Measurements from ENCODE around the gene SLC5A5.

The SLC5A5 gene

GRCh38 chr19:17888260-17888659 lies 16.5 kb downstream of the SLC5A5 start:
- no peaks in the 10 kb centered on the region for H3K36me3 ChIP-seq (ENCODE audit: insufficient read depth, low read length)
- H3K79me2 ChIP-seq (ENCODE audit: insufficient read depth, low read length), result no peaks in the 10 kb centered on the region
- no peaks in the 10 kb centered on the region for H4K20me1 ChIP-seq (ENCODE audit: insufficient read depth, low read length, poor library complexity, severe bottlenecking)
- no peaks in the 10 kb centered on the region for H3K9me2 ChIP-seq (replicated peaks; ENCODE audit: low read depth, low read length)
- H3K9me3 ChIP-seq (ENCODE audit: insufficient read depth, low read depth, low read length), result no peaks in the 10 kb centered on the region
- no peak overlapping the region for H2AFZ ChIP-seq (ENCODE audit: low read length)
- H3K4me3 ChIP-seq (ENCODE audit: low read length, poor library complexity, severe bottlenecking), result no peak overlapping the region
- H3F3A ChIP-seq (ENCODE audit: low read depth), result no peaks in the 10 kb centered on the region
- TF ChIP-seq EZH2phosphoT487 (IDR thresholded peaks at IDR 0.05; ENCODE audit: borderline replicate concordance) (no peak), CTCF (conservative IDR thresholded peaks at IDR 0.05; ENCODE audit: low read length) (no peak)
- no peaks in the 10 kb centered on the region for H3K27me3 ChIP-seq (ENCODE audit: insufficient read depth, low read length, poor library complexity, severe bottlenecking)
- H3K9ac ChIP-seq (ENCODE audit: low read depth, low read length, poor library complexity, severe bottlenecking), result no peak overlapping the region
- no peak overlapping the region for H3K4me2 ChIP-seq (ENCODE audit: low read depth, low read length, poor library complexity, severe bottlenecking)
- no peaks in the 10 kb centered on the region for H3K4me1 ChIP-seq (ENCODE audit: insufficient read depth, low read length, poor library complexity, severe bottlenecking)

- no peaks in the 10 kb centered on the region for H4K20me1 ChIP-seq (ENCODE audit: insufficient read depth, low read length, poor library complexity, severe bottlenecking)
- H3K27me3 ChIP-seq (ENCODE audit: insufficient read depth, low read length, poor library complexity, severe bottlenecking), result no peaks in the 10 kb centered on the region
- no peak overlapping the region for H3K4me3 ChIP-seq (ENCODE audit: low read length, poor library complexity, severe bottlenecking)
- H3K4me2 ChIP-seq (ENCODE audit: low read depth, low read length, poor library complexity, severe bottlenecking), result no peak overlapping the region
- no peak overlapping the region for H2AFZ ChIP-seq (ENCODE audit: low read length)
- no peaks in the 10 kb centered on the region for H3K79me2 ChIP-seq (ENCODE audit: insufficient read depth, low read length)
- no peaks in the 10 kb centered on the region for H3K9me2 ChIP-seq (replicated peaks; ENCODE audit: low read depth, low read length)
- no peaks in the 10 kb centered on the region for H3K36me3 ChIP-seq (ENCODE audit: insufficient read depth, low read length)
- TF ChIP-seq CTCF (conservative IDR thresholded peaks at IDR 0.05; ENCODE audit: low read length), result no peak
- no peak for TF ChIP-seq EZH2phosphoT487 (IDR thresholded peaks at IDR 0.05; ENCODE audit: borderline replicate concordance)
- H3K9ac ChIP-seq (ENCODE audit: low read depth, low read length, poor library complexity, severe bottlenecking), result no peak overlapping the region
- no peaks in the 10 kb centered on the region for H3F3A ChIP-seq (ENCODE audit: low read depth)
- no peaks in the 10 kb centered on the region for H3K4me1 ChIP-seq (ENCODE audit: insufficient read depth, low read length, poor library complexity, severe bottlenecking)
- no peaks in the 10 kb centered on the region for H3K9me3 ChIP-seq (ENCODE audit: insufficient read depth, low read depth, low read length)
Measured at GRCh38 chr19:17889609-17890214, 18.0 kb downstream of the SLC5A5 start.

DNA sequence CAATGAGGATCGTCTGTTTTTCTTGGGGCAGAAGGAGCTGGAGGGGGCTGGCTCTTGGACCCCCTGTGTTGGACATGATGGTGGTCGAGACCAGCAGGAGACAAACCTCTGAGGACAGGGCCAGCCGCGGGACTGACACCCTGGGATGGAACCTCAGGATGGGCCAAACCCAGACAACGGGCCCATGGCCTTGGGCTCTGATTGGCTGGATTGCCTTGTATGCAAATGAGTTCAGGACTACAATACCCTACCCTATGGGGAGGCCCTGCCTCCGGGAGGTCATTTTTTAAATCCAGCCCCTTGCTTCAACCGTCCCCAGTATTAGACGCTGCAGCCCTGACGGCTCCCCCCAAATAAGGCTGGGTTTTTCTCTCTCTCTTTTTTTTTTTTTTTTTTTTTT lies 22.0 kb downstream of the SLC5A5 start:
- H3K79me2 ChIP-seq (ENCODE audit: insufficient read depth, low read length), result no peaks in the 10 kb centered on the region
- no peak overlapping the region for H3K4me2 ChIP-seq (ENCODE audit: low read depth, low read length, poor library complexity, severe bottlenecking)
- H3F3A ChIP-seq (ENCODE audit: low read depth), result no peaks in the 10 kb centered on the region
- H3K9me2 ChIP-seq (replicated peaks; ENCODE audit: low read depth, low read length), result no peaks in the 10 kb centered on the region
- H3K9ac ChIP-seq (ENCODE audit: low read depth, low read length, poor library complexity, severe bottlenecking), result no peak overlapping the region
- no peak overlapping the region for H2AFZ ChIP-seq (ENCODE audit: low read length)
- TF ChIP-seq CTCF (conservative IDR thresholded peaks at IDR 0.05; ENCODE audit: low read length) (no peak), EZH2phosphoT487 (IDR thresholded peaks at IDR 0.05; ENCODE audit: borderline replicate concordance) (no peak)
- no peaks in the 10 kb centered on the region for H4K20me1 ChIP-seq (ENCODE audit: insufficient read depth, low read length, poor library complexity, severe bottlenecking)
- no peak overlapping the region for H3K4me3 ChIP-seq (ENCODE audit: low read length, poor library complexity, severe bottlenecking)
- no peaks in the 10 kb centered on the region for H3K4me1 ChIP-seq (ENCODE audit: insufficient read depth, low read length, poor library complexity, severe bottlenecking)
- no peaks in the 10 kb centered on the region for H3K36me3 ChIP-seq (ENCODE audit: insufficient read depth, low read length)
- no peaks in the 10 kb centered on the region for H3K27me3 ChIP-seq (ENCODE audit: insufficient read depth, low read length, poor library complexity, severe bottlenecking)
- no peaks in the 10 kb centered on the region for H3K9me3 ChIP-seq (ENCODE audit: insufficient read depth, low read depth, low read length)
